GM12875 (cell line): Measurements from ENCODE around the gene KRTAP10-8.

Experiments
- H3K4me3 ChIP-seq: one replicate; pipeline ENCODE4 v1.5.1; 2011; ENCODE audit warnings: low read depth, low read length, control low read depth
- CTCF ChIP-seq: IDR thresholded peaks from 2 replicates; pipeline ENCODE4 v1.5.1; 2011; ENCODE audit warnings: low read depth, mild to moderate bottlenecking, control low read depth, inconsistent platforms, low read length, moderate library complexity, borderline replicate concordance; ENCODE audit not compliant: insufficient read depth

The KRTAP10-8 gene

GRCh38 chr21:44617071-44617501, 5.2 kb downstream of the KRTAP10-8 start:
- H3K4me3 ChIP-seq = no peak overlapping the region
- no peak for TF ChIP-seq CTCF

- no peak overlapping the region for H3K4me3 ChIP-seq
- 0 out of 2 replicates have a peak, but pooled peaks have one; percentile 3 for TF ChIP-seq CTCF
Observed at GRCh38 chr21:44618504-44618903, 6.6 kb downstream of the KRTAP10-8 start.

GRCh38 chr21:44618909-44619308, 7.0 kb downstream of the KRTAP10-8 start:
- no peak overlapping the region for H3K4me3 ChIP-seq
- TF ChIP-seq CTCF = no peak

GRCh38 chr21:44619886-44620285, 8.0 kb downstream of the KRTAP10-8 start:
- H3K4me3 ChIP-seq = no peak overlapping the region
- no peak for TF ChIP-seq CTCF

- TF ChIP-seq CTCF = no peak
- no peak overlapping the region for H3K4me3 ChIP-seq
Observed at GRCh38 chr21:44623575-44623974, 11.7 kb downstream of the KRTAP10-8 start.

GRCh38 chr21:44625756-44626155, 13.9 kb downstream of the KRTAP10-8 start:
- no peak overlapping the region for H3K4me3 ChIP-seq
- TF ChIP-seq CTCF = no peak

GRCh38 chr21:44626262-44626661, 14.4 kb downstream of the KRTAP10-8 start:
- no peak for TF ChIP-seq CTCF

More at GRCh38 chr21:44626262-44626661, 14.4 kb downstream of the KRTAP10-8 start:
- no peak overlapping the region for H3K4me3 ChIP-seq
